Anterior cingulate cortex (tissue), 58 donors: ENCODE results near the gene CAMTA1.

Source experiments
- DNase-seq, 58 donors: peaks; one replicate each; lab custom pipeline; 2025; lab: John Stamatoyannopoulos, UW

CAMTA1 gene

GRCh38 chr1:7093297-7093696, 308.0 kb downstream of the CAMTA1 start:
- DNase-seq: no peak

- DNase-seq: no peak
Observed at GRCh38 chr1:7094086-7094485, 308.8 kb downstream of the CAMTA1 start.

- DNase-seq: no peak
Observed at GRCh38 chr1:7094509-7094908, 309.3 kb downstream of the CAMTA1 start.

DNA sequence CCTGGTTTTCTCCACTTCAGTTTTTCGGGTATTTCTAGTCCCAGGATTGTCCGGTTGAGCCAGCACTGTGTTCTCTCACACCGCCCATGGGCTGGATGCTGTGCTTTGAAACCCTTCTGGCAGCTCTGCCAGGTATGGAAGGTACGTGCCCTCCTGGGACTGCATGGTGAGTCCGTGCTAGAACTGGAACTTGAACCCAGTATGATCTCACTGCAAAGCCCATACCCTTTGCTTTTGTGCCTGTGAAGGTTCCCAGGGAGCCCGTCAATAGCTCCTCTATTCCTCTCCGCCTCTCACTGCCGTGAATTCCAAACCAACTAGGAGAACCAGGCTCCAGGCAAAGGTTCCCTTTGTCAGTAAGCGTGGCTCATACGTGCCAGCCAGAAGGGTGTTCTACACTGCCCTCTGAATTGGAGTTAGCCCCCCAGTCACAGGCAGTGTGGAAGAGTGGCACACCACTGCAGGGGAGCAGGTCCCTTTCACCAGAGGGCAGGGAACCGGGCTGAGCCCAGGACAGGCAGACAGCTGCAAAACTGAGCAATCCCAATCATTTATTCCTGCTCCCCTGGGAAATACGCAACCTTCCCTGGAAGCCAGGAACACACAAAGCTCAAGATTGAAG, 310.2 kb downstream of the CAMTA1 start:
- no peak for DNase-seq

DNA sequence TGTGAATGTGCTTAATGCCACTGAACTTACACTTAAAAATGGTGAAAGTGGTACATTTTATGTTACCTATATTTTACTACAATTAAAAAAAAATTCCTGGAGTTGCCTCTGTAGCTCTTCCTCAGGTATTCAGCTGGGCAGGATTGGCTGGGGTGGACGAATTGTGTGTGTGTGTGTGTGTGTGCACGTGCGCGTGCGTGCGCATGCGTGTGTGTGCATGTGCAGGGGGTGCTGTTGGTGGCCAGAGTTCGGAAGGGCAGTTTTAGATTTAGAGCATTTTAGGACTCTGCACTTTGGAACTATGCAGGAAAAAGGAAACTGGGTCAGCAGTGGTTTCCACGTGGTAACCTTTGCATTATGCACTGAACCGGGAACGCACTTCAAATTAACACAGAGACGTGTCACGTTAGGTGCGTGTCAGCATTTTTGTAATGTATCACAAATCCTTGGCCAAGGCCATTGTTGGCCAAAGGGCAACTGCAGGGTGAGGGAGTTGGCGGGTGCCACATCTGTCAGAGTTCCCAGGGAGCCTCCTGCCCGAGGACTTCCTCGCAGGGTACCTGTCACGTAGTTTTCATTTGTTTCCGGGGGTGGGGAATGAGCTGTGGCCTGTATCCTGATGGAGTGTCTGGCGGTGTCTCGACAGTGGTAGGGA, 312.8 kb downstream of the CAMTA1 start:
- no peak for DNase-seq

GRCh38 chr1:7098641-7099040, 313.4 kb downstream of the CAMTA1 start:
- DNase-seq: no peak

- no peak for DNase-seq
Observed at GRCh38 chr1:7100479-7100878, 315.2 kb downstream of the CAMTA1 start.

DNA sequence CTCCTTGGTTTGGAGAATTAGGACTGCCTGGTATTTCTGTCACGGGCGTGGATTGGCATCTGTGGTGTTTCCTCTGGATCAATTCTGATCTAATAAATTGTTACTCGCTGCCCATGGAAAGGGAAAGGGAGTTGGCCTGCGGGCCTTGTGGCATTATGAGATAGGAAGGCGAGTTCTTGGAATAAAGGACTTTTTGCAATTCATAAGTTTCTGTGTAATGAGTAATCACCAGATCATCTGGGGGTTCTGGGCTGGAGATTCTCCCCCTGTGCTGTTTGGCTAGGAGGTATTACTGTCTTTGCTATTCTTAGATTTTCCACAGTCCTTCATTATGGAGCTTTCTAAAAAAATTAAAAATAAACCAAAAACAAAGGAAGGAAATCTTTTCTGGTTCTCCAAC, 315.9 kb downstream of the CAMTA1 start:
- DNase-seq: no peak

DNA sequence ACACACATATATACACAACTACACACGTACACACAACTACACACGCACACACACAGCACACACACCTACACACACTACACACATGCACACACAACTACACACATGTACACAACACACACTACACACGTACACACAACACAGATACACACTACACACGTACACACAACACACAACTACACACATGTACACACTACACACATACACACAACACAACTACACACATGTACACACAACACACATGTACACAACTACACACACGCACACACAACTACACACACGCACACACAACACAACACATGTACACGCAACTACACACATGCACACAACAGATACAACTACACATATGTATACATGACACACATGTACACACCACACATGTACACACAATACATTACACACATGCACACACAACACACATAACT, 318.1 kb downstream of the CAMTA1 start:
- DNase-seq: no peak

- DNase-seq: no peak
Observed at GRCh38 chr1:7103874-7104273, 318.6 kb downstream of the CAMTA1 start.

DNA sequence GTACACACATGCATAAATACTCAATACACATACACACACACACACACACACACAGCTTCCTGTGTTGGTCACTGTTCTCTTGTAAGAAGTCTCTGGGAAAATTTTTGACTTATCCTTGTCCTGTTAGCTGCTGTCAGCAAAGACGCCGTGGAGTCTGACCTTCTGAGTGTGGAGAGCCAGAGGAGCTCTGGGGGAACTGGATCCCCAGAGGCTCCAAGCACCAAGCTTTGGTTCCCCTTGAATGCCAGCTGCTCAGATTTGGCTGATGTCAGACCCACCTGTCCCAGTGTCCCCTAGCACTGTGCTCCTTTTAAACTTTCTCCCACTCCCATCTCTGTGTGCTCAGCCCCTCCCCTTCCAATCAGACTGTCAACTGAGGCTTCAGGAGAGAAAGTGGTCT, 319.1 kb downstream of the CAMTA1 start:
- no peak for DNase-seq

DNA sequence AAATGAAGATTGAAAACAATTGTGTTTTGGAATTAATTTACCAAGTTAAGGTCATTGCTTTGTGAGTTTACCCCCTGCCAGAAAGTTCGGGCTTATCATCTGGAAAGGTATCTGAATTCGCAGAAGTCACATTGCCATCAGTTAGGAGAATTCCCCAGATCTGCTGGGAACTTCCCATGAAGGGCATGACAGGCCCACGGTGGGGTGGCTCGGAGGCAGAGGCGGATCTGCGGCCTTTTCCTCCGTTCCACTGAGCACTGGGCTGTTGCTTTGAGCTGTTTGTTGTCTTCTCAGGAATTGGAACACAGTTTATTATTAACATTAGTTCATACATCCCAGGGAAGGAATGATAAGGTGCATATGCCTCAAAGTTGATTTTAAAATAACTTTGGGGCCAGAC, 320.0 kb downstream of the CAMTA1 start:
- no peak for DNase-seq

DNA sequence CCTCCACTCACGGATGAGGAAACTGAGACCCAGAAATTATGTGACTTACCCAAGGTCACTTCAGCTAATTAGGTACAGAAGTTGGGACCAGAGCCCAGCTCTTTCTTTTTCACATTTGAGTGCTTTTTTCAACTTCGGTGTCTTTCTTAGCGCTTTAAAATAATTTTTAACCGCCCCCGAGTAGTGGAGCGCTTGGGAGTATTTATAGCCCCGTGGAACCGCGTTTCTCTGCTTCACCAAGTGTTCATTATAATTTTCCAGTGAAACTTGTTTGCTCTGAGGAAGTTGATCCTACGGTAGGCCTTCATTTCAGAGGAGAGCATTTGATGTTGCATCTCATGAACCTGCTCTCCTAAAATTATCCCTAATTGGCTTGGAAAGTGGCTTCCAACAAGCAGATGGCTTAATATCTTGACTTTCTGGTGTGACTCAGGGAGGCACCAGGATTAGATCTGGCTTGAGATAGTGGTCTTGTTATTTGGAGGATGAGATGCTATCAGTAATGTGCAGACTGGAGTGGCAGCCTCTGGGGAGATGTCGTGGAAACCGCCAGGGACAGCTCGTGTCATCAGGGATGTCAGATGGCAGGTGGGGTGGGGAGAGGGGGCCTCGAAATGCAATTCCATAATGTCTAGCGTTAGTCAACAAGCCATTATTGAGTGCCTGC, 321.3 kb downstream of the CAMTA1 start:
- DNase-seq: peak in 1 of 58 donors; percentile 14

DNA sequence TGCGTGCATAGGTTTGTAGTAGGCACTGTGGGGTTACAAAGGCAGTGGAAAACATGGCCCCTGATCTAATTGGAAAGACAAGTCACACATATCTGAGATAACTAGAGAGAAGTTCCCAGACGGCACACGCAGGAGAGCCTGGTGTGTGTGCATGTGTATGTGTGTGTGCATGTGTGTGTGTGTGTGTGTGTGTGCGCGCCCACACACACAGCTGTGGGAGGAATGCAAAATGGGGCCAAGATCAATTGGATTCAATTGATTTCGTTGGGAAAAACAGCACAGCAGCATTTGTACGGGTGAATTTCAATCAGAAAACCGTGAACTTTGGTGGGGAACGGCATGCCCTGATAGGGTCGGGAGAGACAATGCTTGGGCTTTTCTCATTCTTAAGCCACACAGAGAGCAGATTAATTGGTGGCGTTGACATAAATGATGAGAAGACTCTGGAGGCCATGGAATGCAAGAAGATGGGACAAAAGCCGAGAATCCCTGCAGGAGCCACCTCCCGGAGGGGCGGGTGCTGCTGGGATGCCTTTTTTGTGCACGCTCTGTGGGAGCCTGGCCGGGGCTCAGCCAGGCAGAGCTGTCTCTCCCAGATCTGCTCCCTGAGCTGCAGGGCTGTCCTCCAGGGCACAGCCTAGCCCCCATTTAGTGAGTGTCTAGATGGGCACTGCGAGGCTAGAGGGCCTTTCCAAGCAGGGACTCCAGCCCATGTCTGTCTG, 322.0 kb downstream of the CAMTA1 start:
- DNase-seq: no peak

- no peak for DNase-seq
Observed at GRCh38 chr1:7108251-7108650, 323.0 kb downstream of the CAMTA1 start.

DNA sequence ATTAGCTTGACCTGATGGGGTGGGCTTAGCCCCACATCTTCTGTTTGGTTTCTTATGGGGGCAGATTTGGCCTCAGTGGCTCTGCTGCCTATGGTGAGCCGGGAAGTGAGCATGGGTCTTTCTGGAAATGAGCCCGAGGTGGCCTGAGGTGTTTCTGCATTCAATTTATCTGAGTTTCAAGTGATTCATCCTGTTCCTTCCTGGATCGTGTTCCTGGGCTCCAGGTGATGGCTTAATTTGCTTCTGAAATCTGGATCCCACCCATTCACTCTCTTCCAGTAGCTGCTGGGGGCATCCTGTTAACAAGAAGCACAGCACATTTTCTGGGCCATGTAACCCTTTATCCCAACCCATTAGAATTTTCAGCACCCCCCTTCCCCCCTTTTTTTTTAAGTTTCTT, 324.6 kb downstream of the CAMTA1 start:
- no peak for DNase-seq

DNA sequence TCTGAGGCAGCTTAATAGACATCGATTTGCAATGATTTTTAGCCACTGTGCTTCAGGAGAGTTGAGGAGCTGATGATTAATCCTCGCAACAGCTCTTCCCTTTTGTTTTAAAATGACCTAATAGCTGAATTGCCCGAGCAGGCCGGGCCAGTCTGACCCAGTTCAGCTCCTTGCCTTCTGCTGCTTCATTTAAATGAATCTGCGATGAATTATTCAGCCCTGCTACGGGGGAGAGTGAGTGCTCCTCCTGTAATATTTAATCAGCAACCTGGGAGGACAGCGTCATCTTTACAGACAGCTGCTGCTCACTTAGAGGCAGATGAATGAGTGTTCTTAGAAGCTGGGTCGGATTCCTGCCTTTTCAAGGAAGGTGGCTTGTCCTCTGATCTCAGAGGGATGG, 325.1 kb downstream of the CAMTA1 start:
- peak in 1 of 58 donors; percentile 7 for DNase-seq

GRCh38 chr1:7111853-7112252, 326.6 kb downstream of the CAMTA1 start:
- DNase-seq: no peak

GRCh38 chr1:7113136-7113535, 327.9 kb downstream of the CAMTA1 start:
- no peak for DNase-seq

DNA sequence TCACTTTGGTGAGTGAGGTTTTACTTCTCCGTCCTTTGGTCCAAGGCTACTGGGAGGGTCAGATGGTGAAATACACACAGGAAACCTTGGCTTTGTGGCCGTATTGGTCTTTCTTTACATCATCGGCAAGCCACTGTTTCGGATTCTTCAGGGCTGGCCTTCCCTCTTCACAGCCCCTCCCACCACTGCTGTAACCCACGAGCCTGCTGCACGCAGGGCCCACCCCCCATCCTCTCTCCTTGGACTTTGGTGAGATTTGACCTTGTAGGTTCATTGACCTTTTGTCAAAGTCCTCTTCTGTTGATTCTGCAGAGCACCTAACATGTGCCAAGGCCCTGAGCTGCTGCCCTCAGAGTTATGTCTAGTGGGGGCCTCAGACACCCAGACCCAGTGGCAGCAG, 328.6 kb downstream of the CAMTA1 start:
- no peak for DNase-seq

- DNase-seq: no peak
Observed at GRCh38 chr1:7116001-7116400, 330.7 kb downstream of the CAMTA1 start.
